ENCODE measurements around the gene F3.

GRCh38 chr1:94538243-94538827 lies 3.2 kb downstream of the F3 start:
- no peak for TF ChIP-seq REST (IDR thresholded peaks at IDR 0.05; ENCODE audit: low read depth)
- no peak for TF ChIP-seq POLR2A (IDR thresholded peaks at IDR 0.05; ENCODE audit: borderline replicate concordance, extremely low read depth, insufficient read depth, insufficient read length)
- no peak for TF ChIP-seq ZNF274 (IDR thresholded peaks at IDR 0.05; ENCODE audit: low read depth, low read length)
- no peak for TF ChIP-seq CTCF (IDR thresholded peaks at IDR 0.05 in 2 of 3, conservative IDR thresholded peaks at IDR 0.05 in 1 of 3; ENCODE audit: borderline replicate concordance in 1 of 3, insufficient read depth in 1 of 3, low read depth in 2 of 3, low read length in 2 of 3)
- no peak for TF ChIP-seq ATF3 (IDR thresholded peaks at IDR 0.05)
- no peak for TF ChIP-seq ZBTB33 (IDR thresholded peaks at IDR 0.05; ENCODE audit: extremely low read depth, insufficient replicate concordance, low read length)

Measured in HCT116 (cell line).